Lung (tissue), 12 donors: ENCODE data around the gene CLDND1. TPM values are rescaled to one million over a fixed set of nuclear protein-coding genes. Genes with fewer than 3 reads are reported as not detected.

Experiments
- ATAC-seq: fragments of 200-7000 bp; cut with Tn5 transposase; one replicate; pipeline ENCODE4 v1.9.1; 2020; ENCODE audit warnings: moderate number of reproducible peaks; ENCODE audit not compliant: insufficient read depth, low FRiP score
- DNase-seq, 3 donors: peaks; one replicate each; pipeline ENCODE4 v3.0.0-alpha.2; 2013 to 2017
- H3K27ac ChIP-seq, 2 donors: one replicate each; pipeline ENCODE4 v1.5.1; 2013; ENCODE audit warnings: mild to moderate bottlenecking in 2 of 2, moderate library complexity in 2 of 2, control low read depth in 1 of 2, inconsistent platforms in 1 of 2, low read depth in 1 of 2, low read length in 1 of 2
- H3K27me3 ChIP-seq, 3 donors: one replicate each; pipeline ENCODE4 v1.5.1; 2013; ENCODE audit warnings: low read length in 2 of 3; ENCODE audit not compliant: control insufficient read depth in 3 of 3, insufficient read depth in 3 of 3
- H3K36me3 ChIP-seq, 4 donors: one replicate each; pipeline ENCODE4 v1.5.1; 2013; ENCODE audit warnings: low read length in 4 of 4, mild to moderate bottlenecking in 1 of 4, moderate library complexity in 1 of 4; ENCODE audit not compliant: control insufficient read depth in 4 of 4, insufficient read depth in 4 of 4
- H3K4me1 ChIP-seq, 5 donors: one replicate each; pipeline ENCODE4 v1.5.1; 2013; ENCODE audit warnings: low read length in 5 of 5, mild to moderate bottlenecking in 2 of 5, moderate library complexity in 1 of 5; ENCODE audit not compliant: control insufficient read depth in 5 of 5, insufficient read depth in 5 of 5
- H3K4me3 ChIP-seq: one replicate; pipeline ENCODE4 v1.5.1; 2013; ENCODE audit warnings: mild to moderate bottlenecking, control low read depth, moderate library complexity
- H3K9ac ChIP-seq, 2 donors: one replicate each; pipeline ENCODE4 v1.5.1; 2013; ENCODE audit warnings: low read length in 2 of 2, control low read depth in 1 of 2; ENCODE audit not compliant: insufficient read depth in 1 of 2
- H3K9me3 ChIP-seq, 4 donors: one replicate each; pipeline ENCODE4 v1.5.1; 2013; ENCODE audit warnings: low read length in 3 of 4, mild to moderate bottlenecking in 1 of 4, moderate library complexity in 1 of 4; ENCODE audit not compliant: control insufficient read depth in 4 of 4, insufficient read depth in 3 of 4
- WGBS, 2 donors: extraction: QIAGEN DNeasy Blood & Tissue Kit; methylation state at CpG; one replicate each; pipeline ENCODE4 v1.1.7; 2013; 5-methylcytosine and 5-hydroxymethylcytosine counted together
- polyA plus RNA-seq, 2 donors: library from polyadenylated mRNA; stranded (reverse); fragments of 200-250 nt; gene quantifications; one replicate each; pipeline ENCODE4 v1.2.1, GENCODE V29; 2013
- total RNA-seq, 2 donors: library from RNA; depleted of rRNA in 1 of 2; stranded (reverse); fragments of >200 nt in 1 of 2; gene quantifications; one replicate each; pipeline ENCODE4 v1.2.1, GENCODE V29; 2014 to 2021
- TF ChIP-seq, protein P1 (sequence below): IDR thresholded peaks from 2 replicates; pipeline ENCODE4 v1.5.1; 2012; ENCODE audit warnings: mild to moderate bottlenecking; ENCODE audit errors: control extremely low read depth, extremely low read depth
- donor health status: control.
- donor health status: control.
- donor health status: Bipolar disorder and iron deficiency.
- donor health status: healthy.
- donor health status: DM: yes; HTN: yes; CAD: no.

CLDND1 gene
- total and polyA plus RNA-seq, 4 donors: 52.6 to 135 (median 70.4) TPM

DNA sequence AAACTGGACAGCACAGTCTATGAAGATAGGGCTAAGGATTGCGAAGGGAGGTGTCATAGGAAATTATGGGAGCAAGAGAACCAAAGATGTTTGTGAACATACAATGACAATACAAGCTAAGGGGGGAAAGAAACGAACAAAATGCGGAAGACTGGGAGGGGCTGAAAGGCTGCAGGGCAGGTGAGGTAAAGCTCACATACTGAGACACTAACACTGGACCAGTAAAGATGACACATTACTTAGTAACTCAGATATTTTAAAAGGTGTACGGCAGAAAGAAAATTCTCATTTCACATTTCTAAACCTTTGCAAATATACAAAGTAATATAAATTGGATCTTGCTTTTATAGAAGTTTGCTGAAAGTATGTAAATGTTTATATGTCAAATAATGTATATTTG is 10.1 kb downstream of the CLDND1 start:
- Histone ChIP-seq H3K4me3 (no peak overlapping the region), H3K27ac (no peak overlapping the region), H3K36me3 (peaks cover 0 to 17% (median 12%) of the 10 kb centered on the region in 4 donors), H3K9me3 (peaks cover 0 to 1% (median 0%) of the 10 kb centered on the region in 4 donors), H3K27me3 (no peaks in the 10 kb centered on the region), H3K4me1 (no peaks in the 10 kb centered on the region), H3K9ac (no peak overlapping the region)
- no peak for ATAC-seq
- 93 to 97% methylated on average over 4 of the region's 4 CpGs for WGBS, 2 donors
- TF ChIP-seq, protein P1, sequence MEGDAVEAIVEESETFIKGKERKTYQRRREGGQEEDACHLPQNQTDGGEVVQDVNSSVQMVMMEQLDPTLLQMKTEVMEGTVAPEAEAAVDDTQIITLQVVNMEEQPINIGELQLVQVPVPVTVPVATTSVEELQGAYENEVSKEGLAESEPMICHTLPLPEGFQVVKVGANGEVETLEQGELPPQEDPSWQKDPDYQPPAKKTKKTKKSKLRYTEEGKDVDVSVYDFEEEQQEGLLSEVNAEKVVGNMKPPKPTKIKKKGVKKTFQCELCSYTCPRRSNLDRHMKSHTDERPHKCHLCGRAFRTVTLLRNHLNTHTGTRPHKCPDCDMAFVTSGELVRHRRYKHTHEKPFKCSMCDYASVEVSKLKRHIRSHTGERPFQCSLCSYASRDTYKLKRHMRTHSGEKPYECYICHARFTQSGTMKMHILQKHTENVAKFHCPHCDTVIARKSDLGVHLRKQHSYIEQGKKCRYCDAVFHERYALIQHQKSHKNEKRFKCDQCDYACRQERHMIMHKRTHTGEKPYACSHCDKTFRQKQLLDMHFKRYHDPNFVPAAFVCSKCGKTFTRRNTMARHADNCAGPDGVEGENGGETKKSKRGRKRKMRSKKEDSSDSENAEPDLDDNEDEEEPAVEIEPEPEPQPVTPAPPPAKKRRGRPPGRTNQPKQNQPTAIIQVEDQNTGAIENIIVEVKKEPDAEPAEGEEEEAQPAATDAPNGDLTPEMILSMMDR: no peak
- no peak for DNase-seq

- ATAC-seq: no peak
- 98 to 99% methylated on average over 2 of the region's 2 CpGs for WGBS, 2 donors
- H3K9ac ChIP-seq: no peak overlapping the region
- no peak overlapping the region for H3K4me3 ChIP-seq
- H3K27me3 ChIP-seq: no peaks in the 10 kb centered on the region
- DNase-seq: no peak
- H3K36me3 ChIP-seq: peaks cover 0 to 8% (median 6%) of the 10 kb centered on the region in 4 donors
- TF ChIP-seq, protein P1: no peak
- H3K4me1 ChIP-seq: no peaks in the 10 kb centered on the region
- no peak overlapping the region for H3K27ac ChIP-seq
- no peaks in the 10 kb centered on the region for H3K9me3 ChIP-seq
These were observed 14.1 kb downstream of the CLDND1 start for GRCh38 chr3:98508582-98508981.

GRCh38 chr3:98504539-98504938 is 18.2 kb downstream of the CLDND1 start:
- Histone ChIP-seq H3K4me3 (no peak overlapping the region), H3K27ac (no peak overlapping the region), H3K9ac (no peak overlapping the region), H3K9me3 (peaks cover 0 to 2% (median 0%) of the 10 kb centered on the region in 4 donors), H3K27me3 (no peaks in the 10 kb centered on the region), H3K36me3 (peaks cover 0 to 4% (median 2%) of the 10 kb centered on the region in 4 donors), H3K4me1 (no peaks in the 10 kb centered on the region)
- 79 to 94% methylated on average over 4 of the region's 4 CpGs for WGBS, 2 donors
- DNase-seq (no peak), ATAC-seq (no peak)
- TF ChIP-seq, protein P1: no peak
